GM21447 (cell line): ENCODE results near the gene CAAP1.
A peak's percentile ranks its signal among the peaks of the same experiment; 100 is the strongest.
"Not testable (repeated sequence)": the region's sequence is repeated elsewhere in the genome, so short reads cannot be mapped to it uniquely, and the experiment has no call there.

Experiments used
- ATAC-seq: cut with Tn5 transposase; IDR thresholded peaks from one replicate; pipeline ENCODE4 v1.9.1; 2021; ENCODE audit not compliant: unreplicated experiment

Gene CAAP1

DNA sequence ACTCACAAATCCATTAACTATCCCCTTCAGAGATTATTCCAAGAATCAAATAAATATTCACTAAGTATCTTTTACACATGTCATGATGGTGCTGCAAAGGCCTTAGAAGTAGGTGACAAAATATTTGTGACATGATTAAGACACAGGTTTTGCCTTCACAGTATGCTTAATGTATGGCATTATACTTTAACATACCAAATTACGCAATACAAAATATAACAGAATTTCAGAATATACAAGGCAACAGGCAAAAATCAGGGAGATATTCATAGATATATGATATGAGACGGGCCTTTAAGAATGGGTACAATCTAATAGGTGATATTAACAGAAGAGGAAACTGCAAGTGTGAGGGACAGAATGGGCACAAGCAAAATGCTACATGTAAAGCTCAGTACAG, 41.6 kb downstream of the CAAP1 start:
- ATAC-seq = no peak

DNA sequence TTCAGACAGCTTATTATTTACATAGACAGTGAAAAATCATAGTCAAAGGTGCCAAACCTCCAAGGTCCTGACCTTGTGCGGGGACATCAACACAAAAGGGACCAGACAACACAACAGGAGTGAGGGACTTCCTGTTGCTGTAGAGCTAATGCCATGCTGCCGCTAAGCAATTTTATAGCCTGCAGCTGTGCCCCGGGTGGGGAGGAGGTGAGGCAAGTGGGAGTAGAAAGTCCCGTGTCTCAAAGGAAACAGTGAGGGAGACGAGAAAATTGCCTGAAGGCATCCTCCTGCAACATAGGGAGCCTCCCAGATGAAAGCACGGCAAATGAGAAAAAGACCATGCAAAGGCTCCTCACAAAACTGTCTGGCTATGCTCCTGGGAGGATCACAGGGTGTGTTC, 58.8 kb downstream of the CAAP1 start:
- ATAC-seq = no peak

DNA sequence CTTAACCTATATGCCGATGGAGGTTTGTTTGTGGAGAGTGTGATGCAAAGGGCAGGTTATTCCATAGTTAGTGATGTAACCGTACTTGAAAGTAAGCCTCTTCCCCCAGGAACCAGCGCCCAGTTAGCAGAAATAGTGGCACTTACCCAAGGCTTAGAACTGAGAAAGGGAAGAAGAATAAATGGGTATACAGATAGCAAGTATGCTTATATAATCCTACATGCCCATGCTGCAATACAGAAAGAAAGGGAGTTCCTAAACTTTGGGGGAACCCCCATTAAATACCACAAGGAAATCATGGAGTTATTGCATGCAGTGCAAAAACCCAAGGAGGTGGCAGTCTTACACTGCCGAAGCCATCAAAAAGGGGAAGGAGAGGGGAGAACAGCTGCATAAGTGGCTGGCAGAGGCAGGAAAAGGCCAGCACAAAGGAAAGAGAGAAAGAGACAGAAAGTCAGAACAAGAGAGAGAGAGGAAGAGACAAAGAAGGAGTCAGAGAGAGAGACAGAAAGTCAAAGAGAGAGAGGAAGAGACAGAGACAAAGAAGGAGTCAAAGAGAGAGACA, 64.1 kb downstream of the CAAP1 start:
- ATAC-seq = not testable (repeated sequence)

DNA sequence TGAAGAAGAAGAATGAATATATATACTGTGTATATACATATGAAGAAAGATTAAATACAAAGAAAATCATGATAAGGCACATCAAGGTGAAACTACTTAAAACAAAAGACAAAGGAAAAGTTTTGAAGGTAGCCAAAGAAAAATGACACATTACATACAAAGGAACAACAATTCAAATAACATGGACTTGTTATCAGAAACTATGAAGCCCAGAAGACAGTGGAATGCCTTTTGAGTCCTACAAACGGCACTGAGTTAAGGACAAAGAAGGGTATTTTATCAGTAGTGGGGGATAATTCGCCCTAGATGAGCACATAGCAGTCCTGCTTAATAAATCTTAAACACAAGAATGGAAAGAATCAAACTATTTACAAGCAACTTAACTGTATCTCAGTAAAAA, 77.8 kb downstream of the CAAP1 start:
- no peak for ATAC-seq

DNA sequence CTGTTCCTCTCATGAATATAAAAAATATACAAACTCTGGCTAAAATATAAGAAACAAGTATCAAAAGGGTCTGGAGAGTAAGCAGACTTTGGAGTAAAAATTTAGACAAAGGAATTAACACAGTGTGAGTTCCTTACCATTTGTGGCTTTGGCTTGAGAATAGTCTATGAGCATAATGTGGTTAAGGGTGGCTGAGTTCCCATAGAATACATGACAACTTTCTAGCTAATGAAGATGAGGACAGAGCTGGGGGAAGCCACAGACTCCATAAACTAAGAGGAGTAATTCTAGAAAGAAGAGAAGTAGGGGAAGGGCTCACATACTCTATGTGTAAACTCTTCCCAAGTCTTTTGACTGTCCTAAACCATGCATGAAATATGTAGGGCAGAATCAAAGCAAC, 79.4 kb downstream of the CAAP1 start:
- ATAC-seq = no peak

DNA sequence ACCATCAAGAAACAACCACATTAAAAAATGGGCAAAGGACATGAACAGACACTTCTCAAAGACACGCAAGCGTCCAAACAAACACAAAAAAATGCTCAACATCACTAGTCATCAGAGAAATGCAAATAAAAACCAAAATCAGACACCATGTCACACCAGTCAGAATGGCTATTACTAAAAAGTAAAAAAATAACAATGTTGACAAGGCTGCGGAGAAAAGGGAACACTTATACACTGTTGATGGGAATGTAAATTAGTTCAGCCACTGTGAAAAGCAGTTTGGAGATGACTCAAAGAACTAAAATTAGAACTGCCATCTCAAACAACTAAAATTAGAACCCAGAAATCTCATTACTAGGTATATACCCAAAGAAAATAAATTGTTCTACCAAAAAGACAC, 80.4 kb downstream of the CAAP1 start:
- peak; percentile 59 for ATAC-seq

DNA sequence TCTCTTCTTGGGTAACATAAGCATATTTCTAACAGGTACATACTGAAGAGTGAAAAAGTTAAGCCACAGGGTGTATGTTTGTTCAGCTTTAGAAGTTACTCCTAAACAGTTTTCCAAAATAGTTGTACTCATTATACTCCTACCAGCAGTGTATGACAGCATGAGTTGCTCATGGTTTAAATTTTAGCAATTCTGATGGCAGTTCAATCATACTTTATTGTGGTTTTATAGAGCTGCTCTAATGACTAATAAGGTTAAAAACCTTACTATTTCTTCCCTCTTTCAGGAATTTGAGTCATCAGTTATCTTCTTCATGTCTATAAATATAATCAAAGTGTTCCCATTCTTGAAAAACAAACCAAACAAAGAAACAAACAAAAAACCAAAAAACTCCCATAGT, 81.5 kb downstream of the CAAP1 start:
- ATAC-seq = no peak

DNA sequence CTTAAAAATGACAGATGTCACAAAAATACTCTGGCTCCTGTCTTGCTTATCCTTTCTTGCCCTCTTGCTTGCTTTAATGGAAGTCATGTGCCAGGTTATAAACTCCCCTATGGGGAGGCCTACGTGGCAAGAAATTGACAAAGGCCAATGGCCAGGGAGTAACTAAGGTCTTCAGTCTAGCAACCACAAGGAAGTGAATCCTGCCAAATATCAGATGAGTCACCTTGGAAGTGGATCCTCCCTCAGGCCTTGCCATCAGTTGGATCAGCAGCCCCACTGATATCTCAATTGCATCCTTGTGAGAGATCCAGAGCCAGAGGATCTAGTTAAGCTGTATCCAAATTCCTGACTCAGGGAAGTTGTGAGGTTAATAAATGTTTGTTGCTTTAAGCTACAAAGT, 82.8 kb downstream of the CAAP1 start:
- no peak for ATAC-seq

DNA sequence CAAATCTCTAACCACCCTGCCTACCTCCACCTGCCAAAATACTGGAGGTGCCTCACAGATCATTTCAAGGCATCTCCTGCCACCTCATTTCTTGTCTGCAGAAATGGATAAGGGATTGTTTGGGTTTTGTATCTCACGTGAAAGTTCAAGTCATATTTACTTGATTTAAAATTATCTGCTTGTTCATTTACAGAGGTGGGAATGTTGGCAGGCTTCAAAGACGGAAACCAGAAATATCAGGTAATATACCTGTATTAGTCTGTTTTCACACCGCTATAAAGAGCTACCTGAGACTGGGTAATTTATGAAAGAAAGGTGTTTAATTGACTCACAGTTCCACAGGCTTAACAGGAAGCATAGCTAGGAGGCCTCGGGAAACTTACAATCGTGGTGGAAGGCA, 85.4 kb downstream of the CAAP1 start:
- no peak for ATAC-seq

DNA sequence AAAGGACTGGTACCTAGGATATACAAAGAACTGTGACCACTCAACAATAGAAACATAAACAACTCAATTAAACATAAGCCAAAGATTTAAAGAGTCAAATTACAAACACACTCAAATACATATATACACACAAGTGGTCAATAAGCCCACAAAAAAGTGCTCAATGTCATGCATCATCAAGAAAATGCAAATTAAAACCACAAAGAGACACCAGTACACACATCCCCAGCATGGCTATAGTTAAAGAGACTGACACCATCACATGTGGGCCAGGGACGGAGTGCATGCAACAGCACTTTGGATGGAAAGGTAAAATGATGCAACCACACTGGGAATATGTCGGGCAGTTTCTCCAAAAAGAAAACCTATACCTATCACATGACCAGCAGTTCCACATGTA, 89.7 kb downstream of the CAAP1 start:
- no peak for ATAC-seq

DNA sequence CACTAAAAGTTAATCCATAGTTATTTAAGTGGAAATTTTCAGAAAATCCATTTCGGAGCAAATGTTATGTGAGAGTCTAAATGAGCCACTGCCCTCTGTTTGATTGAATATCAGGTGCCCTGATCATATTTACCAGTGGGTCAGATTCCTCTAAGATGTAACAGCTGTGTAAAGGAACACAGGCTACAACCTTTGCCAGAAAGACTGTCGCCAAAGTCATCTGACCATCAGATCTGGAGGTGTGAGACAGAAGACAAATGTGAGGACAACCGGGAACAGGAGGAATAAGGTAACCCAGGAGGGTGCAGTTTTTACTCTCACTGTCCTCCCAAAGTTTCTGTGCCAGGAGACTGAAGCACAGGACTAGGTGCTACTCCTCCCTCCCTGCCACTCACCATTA, 90.8 kb downstream of the CAAP1 start:
- ATAC-seq = no peak

DNA sequence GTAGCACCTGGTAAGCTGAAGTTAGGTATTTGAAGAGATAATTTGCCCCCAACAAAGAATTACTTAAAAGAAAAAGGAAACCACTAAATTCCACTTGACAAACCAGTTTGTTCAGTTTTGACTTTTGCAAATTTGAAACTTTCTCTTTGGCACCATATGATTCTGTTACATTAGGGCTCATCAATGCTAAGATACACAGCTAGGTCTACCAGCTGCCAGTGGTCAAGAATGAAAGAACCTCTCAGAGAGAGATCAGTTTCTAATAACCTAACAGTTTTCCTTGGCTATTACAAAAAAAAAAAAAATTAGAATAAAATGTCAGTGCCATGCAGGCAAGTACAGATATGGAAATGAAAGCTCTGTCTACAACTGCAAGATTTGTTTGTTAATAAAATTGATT, 92.3 kb downstream of the CAAP1 start:
- no peak for ATAC-seq

DNA sequence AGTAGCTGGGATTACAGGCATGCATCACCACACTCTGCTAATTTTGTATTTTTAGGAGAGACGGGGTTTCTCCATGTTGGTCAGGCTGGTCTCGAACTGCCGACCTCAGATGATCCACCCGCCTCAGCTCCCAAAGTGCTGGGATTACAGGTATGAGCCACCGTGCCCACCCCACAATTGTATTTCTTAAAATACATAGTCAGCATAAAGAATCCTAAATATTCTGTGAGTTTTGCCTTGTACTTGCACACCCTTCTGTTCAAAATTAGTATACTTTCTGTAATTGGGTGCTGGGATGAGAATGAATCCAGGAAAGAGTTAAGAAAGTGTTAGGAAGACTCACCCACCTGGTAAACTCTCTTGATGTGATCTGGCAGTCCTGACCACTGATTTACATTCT, 101.3 kb downstream of the CAAP1 start:
- no peak for ATAC-seq
